ENCODE measurements around the gene PLEKHG3.

DNA sequence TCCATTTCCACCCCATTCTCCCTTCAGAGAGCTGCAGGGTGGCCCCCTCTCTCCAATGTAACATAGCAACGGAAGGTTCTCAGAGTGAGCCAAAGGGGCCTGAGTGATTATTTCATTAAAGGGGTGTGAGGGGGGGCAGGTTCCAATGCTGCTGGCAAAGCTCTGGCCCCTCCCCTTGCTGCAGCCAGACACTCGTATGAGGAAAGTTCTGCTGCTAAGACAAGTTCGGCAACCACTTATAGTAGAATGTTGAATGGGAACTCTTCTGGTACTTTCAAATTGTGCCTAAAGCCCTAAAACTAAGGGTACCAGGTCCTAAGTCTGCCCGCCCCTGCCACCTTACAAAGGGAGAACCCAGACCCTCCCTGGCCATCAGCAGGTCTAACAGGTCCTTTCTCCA is 49.8 kb downstream of the PLEKHG3 start:
- TF ChIP-seq, protein P1, sequence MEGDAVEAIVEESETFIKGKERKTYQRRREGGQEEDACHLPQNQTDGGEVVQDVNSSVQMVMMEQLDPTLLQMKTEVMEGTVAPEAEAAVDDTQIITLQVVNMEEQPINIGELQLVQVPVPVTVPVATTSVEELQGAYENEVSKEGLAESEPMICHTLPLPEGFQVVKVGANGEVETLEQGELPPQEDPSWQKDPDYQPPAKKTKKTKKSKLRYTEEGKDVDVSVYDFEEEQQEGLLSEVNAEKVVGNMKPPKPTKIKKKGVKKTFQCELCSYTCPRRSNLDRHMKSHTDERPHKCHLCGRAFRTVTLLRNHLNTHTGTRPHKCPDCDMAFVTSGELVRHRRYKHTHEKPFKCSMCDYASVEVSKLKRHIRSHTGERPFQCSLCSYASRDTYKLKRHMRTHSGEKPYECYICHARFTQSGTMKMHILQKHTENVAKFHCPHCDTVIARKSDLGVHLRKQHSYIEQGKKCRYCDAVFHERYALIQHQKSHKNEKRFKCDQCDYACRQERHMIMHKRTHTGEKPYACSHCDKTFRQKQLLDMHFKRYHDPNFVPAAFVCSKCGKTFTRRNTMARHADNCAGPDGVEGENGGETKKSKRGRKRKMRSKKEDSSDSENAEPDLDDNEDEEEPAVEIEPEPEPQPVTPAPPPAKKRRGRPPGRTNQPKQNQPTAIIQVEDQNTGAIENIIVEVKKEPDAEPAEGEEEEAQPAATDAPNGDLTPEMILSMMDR (conservative IDR thresholded peaks at IDR 0.05 in 1 of 2, IDR thresholded peaks at IDR 0.05 in 1 of 2; ENCODE audit: low read depth in 1 of 2, low read length in 2 of 2) = no peak
- TF ChIP-seq EZH2 (IDR thresholded peaks at IDR 0.05; ENCODE audit: low read length, missing control alignments) = no peak

Measured in fibroblast of lung (primary cell).